Body of pancreas (tissue), 4 donors: Measurements from ENCODE around the gene TET2. TPM values are rescaled to one million over a fixed set of nuclear protein-coding genes. Genes with fewer than 3 reads are reported as not detected.
A peak's percentile ranks its signal among the peaks of the same experiment; 100 is the strongest.

ENCODE experiments used
- ATAC-seq: fragments of 150-250 bp; one replicate; pipeline ENCODE4 v1.9.1; 2016
- DNase-seq, 4 donors: peaks; one replicate each; pipeline ENCODE4 v3.0.0-alpha.2; 2019
- H3K27ac ChIP-seq, 4 donors: fragments of 200-600 bp; sonication (generic); 1 replicate in 3 of 4; 2 replicates in 1 of 4; pipeline versions ENCODE4 v1.5.1 to v1.6.1; 2016 to 2019; ENCODE audit warnings: mild to moderate bottlenecking in 1 of 4, mixed read lengths in 1 of 4, moderate library complexity in 1 of 4
- H3K27me3 ChIP-seq, 2 donors: fragments of 200-600 bp; sonication (generic); one replicate each; pipeline ENCODE4 v1.6.0; 2016; ENCODE audit warnings: mild to moderate bottlenecking in 1 of 2
- H3K36me3 ChIP-seq, 2 donors: fragments of 200-600 bp; sonication (generic); replicated peaks in 1 of 2; 2 replicates each; pipeline ENCODE4 v1.5.1; 2016; ENCODE audit warnings: low read depth in 2 of 2; ENCODE audit not compliant: insufficient read depth in 1 of 2
- H3K4me1 ChIP-seq: fragments of 200-600 bp; sonication (generic); one replicate; pipeline ENCODE4 v1.6.0; 2016
- H3K4me3 ChIP-seq, 2 donors: fragments of 200-600 bp; sonication (generic); 1 replicate in 1 of 2; 2 replicates in 1 of 2; pipeline ENCODE4 v1.5.1; 2016 to 2019
- H3K9me3 ChIP-seq, 3 donors: fragments of 200-600 bp; sonication (generic); 1 replicate in 2 of 3; 2 replicates in 1 of 3; pipeline ENCODE4 v1.5.1; 2016
- POLR2A ChIP-seq, 3 donors: fragments of 450-650 bp; IDR thresholded peaks; one replicate each; pipeline ENCODE4 v1.6.1; 2016; ENCODE audit warnings: antibody characterized with exemption in 3 of 3, mild to moderate bottlenecking in 2 of 3
- WGBS, 2 donors: methylation state at CpG; one replicate each; pipeline ENCODE4 v1.1.5; 2017; 5-methylcytosine and 5-hydroxymethylcytosine counted together
- intact Hi-C: fragments of 100-400 bp; cut with DNase I; formaldehyde crosslinking; loops from one replicate; pipeline ENCODE4 v1.15.1; 2023
- total RNA-seq, 2 donors: library from RNA; depleted of rRNA; stranded (reverse); fragments of >200 nt; gene quantifications; one replicate each; pipeline ENCODE4 v1.1.0, GENCODE V29; 2016
- TF ChIP-seq, protein P1 (sequence below), 7 experiments: fragments of 450-650 bp in 4 of 7; fragments of 200-600 bp in 3 of 7; sonication (generic) in 3 of 7; IDR thresholded peaks; one replicate each; pipeline ENCODE4 v1.5.1; 2016 to 2019; ENCODE audit warnings: antibody characterized with exemption in 7 of 7

Gene TET2
- total RNA-seq, 2 donors from 2014 or later, result 11.2 to 17.5 TPM

DNA sequence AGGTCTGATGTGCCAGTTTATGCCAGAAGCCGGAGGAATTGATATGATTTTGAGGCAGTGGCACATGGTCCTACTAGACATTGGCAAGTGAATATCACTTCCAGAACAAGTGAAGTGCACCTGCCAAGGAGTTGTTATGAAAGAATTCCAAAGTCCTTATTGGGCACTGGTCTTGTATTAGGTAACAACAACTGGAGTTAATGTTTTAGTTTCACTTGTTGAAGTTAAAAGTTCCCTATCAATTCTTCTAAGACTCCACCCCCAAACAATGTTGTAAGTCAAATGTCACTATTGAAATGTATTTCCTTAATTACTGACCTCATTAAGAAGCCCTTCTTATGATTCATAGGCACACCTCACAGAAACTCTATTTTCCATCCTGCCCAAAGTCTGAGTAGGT, 3.1 kb downstream of the TET2 start:
- TF ChIP-seq POLR2A (IDR thresholded peaks at IDR 0.05), result no peak
- TF ChIP-seq, protein P1, sequence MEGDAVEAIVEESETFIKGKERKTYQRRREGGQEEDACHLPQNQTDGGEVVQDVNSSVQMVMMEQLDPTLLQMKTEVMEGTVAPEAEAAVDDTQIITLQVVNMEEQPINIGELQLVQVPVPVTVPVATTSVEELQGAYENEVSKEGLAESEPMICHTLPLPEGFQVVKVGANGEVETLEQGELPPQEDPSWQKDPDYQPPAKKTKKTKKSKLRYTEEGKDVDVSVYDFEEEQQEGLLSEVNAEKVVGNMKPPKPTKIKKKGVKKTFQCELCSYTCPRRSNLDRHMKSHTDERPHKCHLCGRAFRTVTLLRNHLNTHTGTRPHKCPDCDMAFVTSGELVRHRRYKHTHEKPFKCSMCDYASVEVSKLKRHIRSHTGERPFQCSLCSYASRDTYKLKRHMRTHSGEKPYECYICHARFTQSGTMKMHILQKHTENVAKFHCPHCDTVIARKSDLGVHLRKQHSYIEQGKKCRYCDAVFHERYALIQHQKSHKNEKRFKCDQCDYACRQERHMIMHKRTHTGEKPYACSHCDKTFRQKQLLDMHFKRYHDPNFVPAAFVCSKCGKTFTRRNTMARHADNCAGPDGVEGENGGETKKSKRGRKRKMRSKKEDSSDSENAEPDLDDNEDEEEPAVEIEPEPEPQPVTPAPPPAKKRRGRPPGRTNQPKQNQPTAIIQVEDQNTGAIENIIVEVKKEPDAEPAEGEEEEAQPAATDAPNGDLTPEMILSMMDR (IDR thresholded peaks at IDR 0.05), result no peak
- H3K4me1 ChIP-seq, result peaks cover 30% of the 10 kb centered on the region
- H3K27me3 ChIP-seq, result no peaks in the 10 kb centered on the region
- no peaks in the 10 kb centered on the region for H3K9me3 ChIP-seq
- DNase-seq, result peak in 3 of 4 donors; percentile 16 to 42 (median 23)
- intact Hi-C loops, result no loop called here
- H3K4me3 ChIP-seq, result no peak overlapping the region
- no peaks in the 10 kb centered on the region for H3K36me3 ChIP-seq
- WGBS, 2 donors, result 20 to 33% methylated on average over 1 of the region's 1 CpG
- ATAC-seq, result peak; percentile 19
- H3K27ac ChIP-seq, result peak overlapping the region in 1 of 4 donors; percentile 44

DNA sequence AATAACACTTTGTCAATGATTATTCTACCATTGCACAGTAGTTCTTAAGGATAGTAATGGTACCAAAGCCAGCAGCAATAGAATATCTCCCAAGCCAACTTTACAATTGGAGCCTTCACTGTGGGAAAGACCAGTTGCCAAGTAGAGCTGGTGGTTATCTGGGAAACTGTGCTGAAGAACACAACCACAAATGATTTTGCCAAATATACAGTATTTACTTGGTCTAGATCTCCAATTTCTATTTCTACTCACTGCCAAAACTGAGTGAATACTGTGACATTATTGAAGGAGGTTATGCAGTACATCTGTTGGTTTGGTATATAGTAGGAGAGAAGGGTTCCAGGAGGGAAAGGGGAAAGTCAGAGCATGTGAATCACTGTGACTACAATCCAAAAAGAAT, 3.8 kb downstream of the TET2 start:
- Histone ChIP-seq H3K4me1 (peaks cover 32% of the 10 kb centered on the region), H3K27me3 (no peaks in the 10 kb centered on the region), H3K4me3 (no peak overlapping the region), H3K9me3 (no peaks in the 10 kb centered on the region), H3K27ac (no peak overlapping the region), H3K36me3 (no peaks in the 10 kb centered on the region)
- intact Hi-C loops, result no loop called here
- no peak for ATAC-seq
- TF ChIP-seq, protein P1 (IDR thresholded peaks at IDR 0.05), result no peak
- no peak for TF ChIP-seq POLR2A (IDR thresholded peaks at IDR 0.05)
- DNase-seq, result no peak

DNA sequence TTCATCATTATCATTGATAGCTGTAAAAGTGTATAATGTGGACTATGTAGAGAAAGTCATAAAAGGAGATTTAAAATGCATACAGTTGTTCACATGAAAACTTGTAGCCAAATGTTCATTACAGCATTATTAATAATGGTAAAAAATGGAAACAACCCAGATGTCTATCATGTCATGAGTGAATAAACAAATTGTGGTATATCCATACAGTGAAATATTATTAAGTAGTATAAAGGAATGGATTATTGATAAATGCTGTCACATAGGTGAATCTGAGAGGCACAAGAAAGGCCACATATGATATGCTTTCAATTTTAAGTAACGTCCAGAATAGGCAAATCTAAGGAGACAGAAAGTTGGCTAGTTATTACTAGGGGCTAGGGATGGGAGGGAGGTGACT, 7.1 kb downstream of the TET2 start:
- Histone ChIP-seq H3K36me3 (no peaks in the 10 kb centered on the region), H3K9me3 (no peaks in the 10 kb centered on the region), H3K27ac (no peak overlapping the region), H3K4me1 (peaks cover 31% of the 10 kb centered on the region), H3K27me3 (no peaks in the 10 kb centered on the region), H3K4me3 (no peak overlapping the region)
- ATAC-seq, result no peak
- TF ChIP-seq, protein P1 (IDR thresholded peaks at IDR 0.05), result no peak
- no peak for TF ChIP-seq POLR2A (IDR thresholded peaks at IDR 0.05)
- DNase-seq, result no peak
- intact Hi-C loops, result no loop called here
- WGBS, 2 donors, result 96 to 100% methylated on average over 1 of the region's 1 CpG

DNA sequence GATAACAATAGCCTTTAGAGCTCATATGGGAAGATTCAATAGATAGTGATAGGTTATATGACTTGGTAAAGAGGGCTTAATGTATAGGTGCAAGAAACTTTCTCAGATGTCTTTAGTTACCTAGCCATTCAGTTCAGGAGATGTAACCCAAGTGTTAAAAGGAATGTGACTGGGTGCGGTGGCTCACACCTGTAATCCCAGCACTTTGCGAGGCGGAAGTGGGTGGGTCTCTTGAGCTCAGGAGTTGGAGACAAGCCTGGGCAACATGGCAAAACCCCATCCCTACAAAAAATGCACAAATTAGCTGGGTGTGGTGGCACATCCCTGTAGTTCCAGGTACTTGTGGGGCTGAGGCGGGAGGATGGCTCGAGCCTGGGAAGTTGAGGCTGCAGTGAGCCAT, 7.9 kb downstream of the TET2 start:
- intact Hi-C loops, result no loop called here
- Histone ChIP-seq H3K27me3 (no peaks in the 10 kb centered on the region), H3K4me3 (no peak overlapping the region), H3K27ac (no peak overlapping the region), H3K9me3 (no peaks in the 10 kb centered on the region), H3K36me3 (no peaks in the 10 kb centered on the region), H3K4me1 (peaks cover 23% of the 10 kb centered on the region)
- TF ChIP-seq, protein P1 (IDR thresholded peaks at IDR 0.05), result no peak
- no peak for TF ChIP-seq POLR2A (IDR thresholded peaks at IDR 0.05)
- no peak for ATAC-seq
- no peak for DNase-seq
- 95 to 97% methylated on average over 5 of the region's 5 CpGs for WGBS, 2 donors

DNA sequence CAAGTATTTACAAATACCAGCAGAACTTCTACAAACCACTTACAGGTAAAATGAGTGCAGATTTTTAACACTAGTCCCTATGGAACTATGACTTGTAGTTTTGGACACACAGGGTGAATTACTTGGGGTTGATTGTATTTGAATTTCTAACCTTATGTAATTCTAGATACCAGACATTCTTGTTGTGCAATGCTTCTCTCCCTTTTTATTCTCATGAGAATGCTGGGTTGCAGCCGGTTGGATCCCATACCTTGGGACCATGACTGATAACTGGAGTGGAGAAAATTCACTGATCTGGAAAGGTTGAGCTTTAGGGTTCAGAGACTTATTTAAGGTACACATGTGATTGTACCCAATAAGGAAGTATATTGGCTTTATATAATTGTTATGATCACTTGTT, 8.8 kb downstream of the TET2 start:
- intact Hi-C loops, result no loop called here
- no peaks in the 10 kb centered on the region for H3K27me3 ChIP-seq
- TF ChIP-seq, protein P1 (IDR thresholded peaks at IDR 0.05), result no peak
- no peak for TF ChIP-seq POLR2A (IDR thresholded peaks at IDR 0.05)
- peaks cover 16% of the 10 kb centered on the region for H3K4me1 ChIP-seq
- H3K9me3 ChIP-seq, result no peaks in the 10 kb centered on the region
- no peaks in the 10 kb centered on the region for H3K36me3 ChIP-seq
- no peak for ATAC-seq
- H3K4me3 ChIP-seq, result no peak overlapping the region
- no peak for DNase-seq
- WGBS, 2 donors, result 16 to 55% methylated on average over 1 of the region's 1 CpG
- no peak overlapping the region for H3K27ac ChIP-seq
